GM19351 (cell line): ENCODE measurements around the gene PIEZO2.

Experiments used
- ATAC-seq: cut with Tn5 transposase; IDR thresholded peaks from one replicate; pipeline ENCODE4 v1.9.1; 2021; ENCODE audit warnings: mild to moderate bottlenecking, moderate library complexity; ENCODE audit not compliant: unreplicated experiment

The PIEZO2 gene

GRCh38 chr18:10989486-10989885 lies 159.9 kb downstream of the PIEZO2 start:
- ATAC-seq: no peak

GRCh38 chr18:10985689-10986088 lies 163.7 kb downstream of the PIEZO2 start:
- ATAC-seq: no peak

GRCh38 chr18:10979411-10979810 lies 170.0 kb downstream of the PIEZO2 start:
- no peak for ATAC-seq

- ATAC-seq: no peak
Observed at GRCh38 chr18:10977042-10977441, 172.3 kb downstream of the PIEZO2 start.

- no peak for ATAC-seq
Observed at GRCh38 chr18:10973567-10974203, 175.7 kb downstream of the PIEZO2 start.

- no peak for ATAC-seq
Observed at GRCh38 chr18:10971717-10972116, 177.7 kb downstream of the PIEZO2 start.

GRCh38 chr18:10965119-10965518 lies 184.2 kb downstream of the PIEZO2 start:
- no peak for ATAC-seq

- no peak for ATAC-seq
Observed at GRCh38 chr18:10953672-10954071, 195.7 kb downstream of the PIEZO2 start.

GRCh38 chr18:10951631-10952544 lies 197.5 kb downstream of the PIEZO2 start:
- ATAC-seq: peak; percentile 40

- peak; percentile 45 for ATAC-seq
Observed at GRCh38 chr18:10950876-10951630, 198.3 kb downstream of the PIEZO2 start.

- ATAC-seq: no peak
Observed at GRCh38 chr18:10950080-10950875, 199.1 kb downstream of the PIEZO2 start.

- ATAC-seq: no peak
Observed at GRCh38 chr18:10949655-10950054, 199.7 kb downstream of the PIEZO2 start.

GRCh38 chr18:10948421-10948820 lies 200.9 kb downstream of the PIEZO2 start:
- no peak for ATAC-seq

- no peak for ATAC-seq
Observed at GRCh38 chr18:10946058-10946457, 203.3 kb downstream of the PIEZO2 start.

- no peak for ATAC-seq
Observed at GRCh38 chr18:10942998-10943397, 206.4 kb downstream of the PIEZO2 start.

GRCh38 chr18:10939822-10940221 lies 209.5 kb downstream of the PIEZO2 start:
- ATAC-seq: no peak

GRCh38 chr18:10937743-10938640 lies 211.4 kb downstream of the PIEZO2 start:
- no peak for ATAC-seq

- no peak for ATAC-seq
Observed at GRCh38 chr18:10936176-10937053, 213.0 kb downstream of the PIEZO2 start.

- no peak for ATAC-seq
Observed at GRCh38 chr18:10935588-10935987, 213.8 kb downstream of the PIEZO2 start.
